ENCODE results near the gene MSMP.
A peak's percentile ranks its signal among the peaks of the same experiment; 100 is the strongest.

MSMP gene

DNA sequence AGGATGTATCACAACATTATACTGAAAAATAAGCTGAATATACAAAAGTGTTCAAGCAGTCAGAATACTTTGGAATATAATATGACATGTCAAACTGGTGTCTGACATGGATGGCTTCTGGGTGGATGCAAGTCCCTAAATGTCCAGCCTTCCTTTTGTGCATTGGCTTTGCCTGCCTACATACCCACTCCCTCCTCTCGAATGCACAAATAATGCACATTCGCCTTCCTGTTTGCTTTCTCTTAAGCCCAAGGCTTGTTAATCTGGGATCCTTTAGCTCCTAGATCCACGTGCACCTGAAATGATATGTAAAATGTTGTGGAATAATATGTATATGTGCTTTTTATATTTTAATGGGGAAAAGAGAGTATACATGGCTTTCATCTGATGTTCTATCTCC is 24.4 kb upstream of the MSMP start:
- H3K9me2 ChIP-seq (replicated peaks; ENCODE audit: insufficient read depth, low read length): no peaks in the 10 kb centered on the region
- no peak overlapping the region for H3K9ac ChIP-seq (ENCODE audit: low read length)
- H2AFZ ChIP-seq (ENCODE audit: low read depth, low read length, severe bottlenecking): no peak overlapping the region
- H4K20me1 ChIP-seq (ENCODE audit: low read depth, low read length): no peaks in the 10 kb centered on the region
- H3K27ac ChIP-seq (ENCODE audit: low read depth, low read length): no peak overlapping the region
- no peak overlapping the region for H3K4me2 ChIP-seq (ENCODE audit: low read depth, low read length, poor library complexity, severe bottlenecking)
- no peaks in the 10 kb centered on the region for H3K79me2 ChIP-seq (ENCODE audit: insufficient read depth, low read length)
- TF ChIP-seq, protein P1, sequence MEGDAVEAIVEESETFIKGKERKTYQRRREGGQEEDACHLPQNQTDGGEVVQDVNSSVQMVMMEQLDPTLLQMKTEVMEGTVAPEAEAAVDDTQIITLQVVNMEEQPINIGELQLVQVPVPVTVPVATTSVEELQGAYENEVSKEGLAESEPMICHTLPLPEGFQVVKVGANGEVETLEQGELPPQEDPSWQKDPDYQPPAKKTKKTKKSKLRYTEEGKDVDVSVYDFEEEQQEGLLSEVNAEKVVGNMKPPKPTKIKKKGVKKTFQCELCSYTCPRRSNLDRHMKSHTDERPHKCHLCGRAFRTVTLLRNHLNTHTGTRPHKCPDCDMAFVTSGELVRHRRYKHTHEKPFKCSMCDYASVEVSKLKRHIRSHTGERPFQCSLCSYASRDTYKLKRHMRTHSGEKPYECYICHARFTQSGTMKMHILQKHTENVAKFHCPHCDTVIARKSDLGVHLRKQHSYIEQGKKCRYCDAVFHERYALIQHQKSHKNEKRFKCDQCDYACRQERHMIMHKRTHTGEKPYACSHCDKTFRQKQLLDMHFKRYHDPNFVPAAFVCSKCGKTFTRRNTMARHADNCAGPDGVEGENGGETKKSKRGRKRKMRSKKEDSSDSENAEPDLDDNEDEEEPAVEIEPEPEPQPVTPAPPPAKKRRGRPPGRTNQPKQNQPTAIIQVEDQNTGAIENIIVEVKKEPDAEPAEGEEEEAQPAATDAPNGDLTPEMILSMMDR (IDR thresholded peaks at IDR 0.05; ENCODE audit: insufficient read depth, low read length, poor library complexity, severe bottlenecking): no peak
- TF ChIP-seq EZH2phosphoT487 (conservative IDR thresholded peaks at IDR 0.05; ENCODE audit: low read length): no peak
- H3F3A ChIP-seq (ENCODE audit: insufficient read depth): 0 out of 2 replicates have a peak, but pooled peaks cover 8% of the 10 kb centered on the region
- no peak overlapping the region for H3K4me3 ChIP-seq (ENCODE audit: insufficient read depth, low read length, poor library complexity, severe bottlenecking)
- H3K9me3 ChIP-seq (ENCODE audit: insufficient read depth, low read length): no peaks in the 10 kb centered on the region
- no peaks in the 10 kb centered on the region for H3K27me3 ChIP-seq (ENCODE audit: low read length)
- H3K36me3 ChIP-seq (ENCODE audit: low read length): 0 out of 2 replicates have a peak, but pooled peaks cover 3% of the 10 kb centered on the region

DNA sequence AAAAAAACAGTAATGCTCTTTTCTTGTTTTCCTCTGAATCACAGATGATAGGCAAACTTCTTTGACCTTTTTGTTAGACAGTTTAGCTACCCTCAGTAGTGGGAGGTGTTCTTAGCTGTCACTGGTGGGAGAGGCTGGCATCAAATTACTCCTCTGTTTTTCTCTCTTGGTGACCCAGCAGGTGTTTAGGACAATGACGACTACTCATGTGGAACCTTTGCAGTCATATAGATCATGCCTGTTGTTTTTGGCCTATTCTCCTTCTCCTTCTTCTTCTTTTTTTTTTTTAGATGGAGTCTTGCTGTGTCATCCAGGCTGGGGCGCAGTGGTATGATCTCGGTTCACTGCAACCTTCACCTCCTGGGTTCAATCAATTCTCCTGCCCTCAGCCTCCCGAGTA is 21.9 kb upstream of the MSMP start:
- TF ChIP-seq EZH2phosphoT487 (conservative IDR thresholded peaks at IDR 0.05; ENCODE audit: low read length): no peak
- TF ChIP-seq, protein P1 (IDR thresholded peaks at IDR 0.05; ENCODE audit: insufficient read depth, low read length, poor library complexity, severe bottlenecking): no peak
- Histone ChIP-seq H3K27ac (ENCODE audit: low read depth, low read length) (peak overlapping the region; percentile 23; the same call in 1 of the 2 replicates), H3K4me2 (ENCODE audit: low read depth, low read length, poor library complexity, severe bottlenecking) (peak overlapping the region; percentile 3)

DNA sequence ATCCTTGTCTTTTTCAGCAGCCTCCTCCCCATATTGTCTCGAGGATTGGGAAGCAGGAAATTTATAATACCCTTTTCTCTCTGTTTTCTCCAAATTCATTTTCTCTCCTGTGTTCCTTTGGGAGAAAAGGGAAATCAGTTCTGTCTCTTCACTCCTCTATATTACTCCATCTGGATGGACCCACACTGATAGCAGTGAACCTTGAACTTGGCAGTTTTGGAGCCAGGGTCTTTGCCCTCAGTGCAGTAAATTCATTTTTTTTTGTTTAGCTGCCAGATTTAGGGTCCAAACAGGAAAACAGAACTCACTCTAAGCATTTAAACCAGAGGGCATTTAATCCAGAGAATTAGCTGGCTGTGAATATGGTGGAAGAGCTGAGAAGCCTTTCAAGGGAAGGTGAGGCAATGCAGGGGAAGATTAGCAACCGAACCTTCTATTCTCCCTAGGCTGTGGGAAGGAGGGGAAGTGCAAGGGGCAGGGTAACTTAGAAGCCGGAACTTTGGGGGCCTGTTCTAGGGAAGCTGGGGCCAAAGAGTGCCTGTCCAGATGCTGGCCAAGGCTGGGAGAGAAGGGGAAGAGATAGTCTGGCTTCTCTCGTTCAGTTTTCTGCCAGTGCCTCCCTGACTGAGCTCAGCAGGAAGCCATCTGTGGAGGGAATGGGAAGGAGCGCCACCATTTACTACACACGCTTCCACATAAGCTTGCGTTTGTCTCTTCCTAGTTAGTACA is 21.0 kb upstream of the MSMP start:
- H3K9me2 ChIP-seq (replicated peaks; ENCODE audit: insufficient read depth, low read length): no peaks in the 10 kb centered on the region
- H3F3A ChIP-seq (ENCODE audit: insufficient read depth): no peaks in the 10 kb centered on the region
- no peak overlapping the region for H3K4me2 ChIP-seq (ENCODE audit: low read depth, low read length, poor library complexity, severe bottlenecking)
- no peak overlapping the region for H3K9ac ChIP-seq (ENCODE audit: low read length)
- H3K36me3 ChIP-seq (ENCODE audit: low read length): no peaks in the 10 kb centered on the region
- no peak overlapping the region for H3K27ac ChIP-seq (ENCODE audit: low read depth, low read length)
- H3K4me3 ChIP-seq (ENCODE audit: insufficient read depth, low read length, poor library complexity, severe bottlenecking): no peak overlapping the region
- no peaks in the 10 kb centered on the region for H4K20me1 ChIP-seq (ENCODE audit: low read depth, low read length)
- H3K27me3 ChIP-seq (ENCODE audit: low read length): no peaks in the 10 kb centered on the region
- H3K79me2 ChIP-seq (ENCODE audit: insufficient read depth, low read length): no peaks in the 10 kb centered on the region
- no peak overlapping the region for H2AFZ ChIP-seq (ENCODE audit: low read depth, low read length, severe bottlenecking)
- H3K9me3 ChIP-seq (ENCODE audit: insufficient read depth, low read length): no peaks in the 10 kb centered on the region
- TF ChIP-seq, protein P1 (IDR thresholded peaks at IDR 0.05; ENCODE audit: insufficient read depth, low read length, poor library complexity, severe bottlenecking): no peak
- TF ChIP-seq EZH2phosphoT487 (conservative IDR thresholded peaks at IDR 0.05; ENCODE audit: low read length): no peak

More for the DNA sequence above, 21.9 kb upstream of the MSMP start:
- H3F3A ChIP-seq (ENCODE audit: insufficient read depth): no peaks in the 10 kb centered on the region
- no peaks in the 10 kb centered on the region for H3K27me3 ChIP-seq (ENCODE audit: low read length)
- H3K4me3 ChIP-seq (ENCODE audit: insufficient read depth, low read length, poor library complexity, severe bottlenecking): no peak overlapping the region
- no peaks in the 10 kb centered on the region for H3K36me3 ChIP-seq (ENCODE audit: low read length)
- no peaks in the 10 kb centered on the region for H3K9me3 ChIP-seq (ENCODE audit: insufficient read depth, low read length)
- H3K79me2 ChIP-seq (ENCODE audit: insufficient read depth, low read length): no peaks in the 10 kb centered on the region
- H4K20me1 ChIP-seq (ENCODE audit: low read depth, low read length): no peaks in the 10 kb centered on the region
- H3K9me2 ChIP-seq (replicated peaks; ENCODE audit: insufficient read depth, low read length): no peaks in the 10 kb centered on the region
- H2AFZ ChIP-seq (ENCODE audit: low read depth, low read length, severe bottlenecking): no peak overlapping the region
- no peak overlapping the region for H3K9ac ChIP-seq (ENCODE audit: low read length)
